HG03378 (cell line): ENCODE results near the gene ANK2.
A peak's percentile ranks its signal among the peaks of the same experiment; 100 is the strongest.

Source experiments
- ATAC-seq: cut with Tn5 transposase; IDR thresholded peaks from one replicate; pipeline ENCODE4 v1.9.1; 2021; ENCODE audit warnings: mild to moderate bottlenecking, moderate library complexity; ENCODE audit not compliant: unreplicated experiment

Gene ANK2

DNA sequence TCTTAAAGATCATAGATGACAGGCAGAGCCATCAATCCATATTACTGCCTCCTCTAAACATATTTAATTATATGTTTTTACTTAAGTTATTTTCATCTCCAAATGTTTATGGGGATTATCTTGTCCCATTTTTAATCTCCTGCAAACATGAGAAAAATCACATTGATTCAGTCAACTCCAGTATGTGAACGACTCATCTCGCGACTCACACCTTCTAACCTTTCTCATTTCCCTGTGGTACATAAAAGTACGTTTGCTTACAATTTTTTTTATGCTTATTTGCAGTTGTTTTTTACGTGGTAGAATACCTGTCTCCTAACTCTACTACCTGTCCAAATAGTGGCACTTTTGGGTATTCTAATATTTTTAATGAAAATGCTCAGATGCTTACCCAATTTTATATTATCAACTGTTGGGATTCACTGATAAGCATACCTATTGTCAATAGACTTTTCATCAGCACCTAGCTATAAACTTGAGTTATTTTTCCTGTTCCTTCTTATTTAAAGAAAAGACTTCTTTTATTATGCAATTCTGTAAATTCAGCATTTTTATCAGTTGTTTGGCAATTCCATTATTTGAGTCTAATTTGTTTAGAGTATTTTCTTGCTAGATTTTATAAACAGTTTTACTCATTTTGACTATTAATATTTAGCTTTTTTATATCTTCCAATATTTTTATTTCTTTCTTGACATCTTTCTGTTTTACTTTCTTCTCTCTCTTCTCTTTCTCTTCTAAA is 276.6 kb downstream of the ANK2 start:
- ATAC-seq, result no peak

DNA sequence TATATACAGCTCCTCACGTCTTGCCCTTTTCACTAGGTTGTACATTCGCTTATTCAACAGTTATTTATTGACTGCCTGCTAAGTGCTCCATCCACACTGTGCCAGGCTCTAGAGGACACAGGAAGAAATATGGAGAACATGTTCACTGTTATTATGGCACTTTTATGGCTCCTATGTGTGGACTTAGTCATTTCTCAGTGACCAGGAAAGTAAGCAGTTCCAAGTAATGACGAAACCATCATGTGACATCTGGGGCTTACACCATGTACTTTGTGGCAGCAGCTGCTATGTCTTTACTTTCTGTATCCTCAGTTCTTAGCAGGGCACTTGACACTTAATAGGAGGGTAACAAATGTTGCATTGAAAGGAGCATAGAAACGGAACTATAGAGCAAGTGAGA is 278.0 kb downstream of the ANK2 start:
- no peak for ATAC-seq

DNA sequence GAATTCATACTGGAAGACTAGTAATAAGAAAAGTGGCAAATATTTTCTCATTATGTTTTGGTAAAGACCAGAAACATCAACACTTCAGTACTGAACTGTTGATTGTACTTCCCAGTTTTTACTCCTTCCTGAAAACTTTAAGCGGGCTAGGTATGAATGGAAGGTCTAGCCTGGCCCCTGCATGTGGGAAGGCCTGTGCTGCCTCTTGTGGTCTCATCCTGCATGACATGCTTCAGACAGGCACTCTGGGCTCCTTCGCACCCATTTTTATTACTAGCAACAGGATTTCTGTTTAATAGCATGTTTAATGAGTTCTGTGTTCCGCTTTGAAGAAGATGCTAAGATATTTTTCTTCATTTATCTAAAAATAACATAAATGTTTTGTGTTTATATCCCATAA is 279.1 kb downstream of the ANK2 start:
- peak; percentile 57 for ATAC-seq

DNA sequence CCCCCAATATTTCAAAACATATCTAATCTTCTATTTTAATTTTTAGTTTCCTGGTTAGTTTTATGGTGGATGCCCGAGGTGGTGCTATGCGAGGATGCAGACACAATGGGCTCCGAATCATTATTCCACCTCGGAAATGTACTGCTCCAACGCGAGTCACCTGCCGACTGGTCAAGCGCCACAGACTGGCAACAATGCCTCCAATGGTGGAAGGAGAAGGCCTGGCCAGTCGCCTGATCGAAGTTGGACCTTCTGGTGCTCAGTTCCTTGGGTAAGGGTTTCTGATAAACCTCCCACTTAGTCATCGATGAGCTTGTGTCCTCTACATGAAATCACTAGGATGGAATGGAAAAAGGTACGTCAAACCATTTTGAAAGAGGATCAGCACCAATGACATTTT is 280.7 kb downstream of the ANK2 start:
- no peak for ATAC-seq

DNA sequence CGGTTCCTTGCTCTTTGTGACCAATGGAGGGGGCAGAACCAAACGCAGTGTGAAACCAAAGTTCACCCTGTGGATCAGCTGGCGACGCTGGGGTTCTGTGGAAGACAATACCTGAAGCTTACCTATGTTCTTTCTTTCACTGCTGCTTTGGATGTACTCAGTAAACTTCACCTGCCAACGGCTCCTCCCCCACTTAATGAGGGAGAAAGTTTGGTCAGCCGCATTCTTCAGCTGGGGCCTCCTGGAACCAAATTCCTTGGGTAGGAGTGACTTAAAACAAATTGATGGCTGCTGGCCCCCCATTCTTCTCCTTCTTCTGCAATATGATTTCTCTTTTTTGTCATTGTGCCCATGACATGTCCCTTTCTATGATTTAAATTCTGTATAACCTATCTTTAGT is 282.4 kb downstream of the ANK2 start:
- no peak for ATAC-seq

DNA sequence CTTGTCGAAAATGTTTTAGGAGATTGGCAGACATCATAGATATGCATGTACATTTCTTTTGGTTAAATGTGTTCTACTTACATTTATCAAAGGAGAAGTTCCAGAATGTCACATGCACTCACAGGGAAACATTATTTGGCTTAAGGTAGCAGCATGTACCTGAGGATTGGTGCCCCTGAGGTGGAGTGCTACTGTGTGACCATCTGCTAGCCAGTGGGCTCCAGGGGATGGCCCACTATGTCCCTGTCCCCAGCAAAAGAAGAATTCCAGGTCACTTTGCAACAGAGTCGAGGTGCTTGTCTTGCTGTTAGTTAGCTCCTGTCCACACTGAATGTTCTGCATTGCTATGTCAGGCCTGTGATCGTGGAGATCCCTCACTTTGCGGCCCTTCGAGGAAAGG is 283.2 kb downstream of the ANK2 start:
- ATAC-seq, result no peak

DNA sequence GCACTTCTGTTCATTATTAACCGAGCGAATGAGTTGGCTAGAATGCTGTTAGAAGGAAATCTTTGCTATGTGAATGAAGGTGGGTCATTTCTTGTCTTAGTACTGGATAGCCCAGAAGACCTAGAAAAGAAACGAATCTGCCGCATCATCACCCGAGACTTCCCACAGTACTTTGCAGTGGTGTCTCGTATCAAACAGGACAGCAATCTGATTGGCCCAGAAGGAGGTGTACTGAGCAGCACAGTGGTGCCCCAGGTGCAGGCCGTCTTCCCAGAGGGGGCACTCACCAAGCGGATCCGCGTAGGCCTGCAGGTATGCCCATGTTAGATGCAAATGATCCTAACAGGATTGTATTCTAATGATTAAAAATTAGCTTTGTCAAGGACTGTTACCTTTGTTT is 286.3 kb downstream of the ANK2 start:
- no peak for ATAC-seq

DNA sequence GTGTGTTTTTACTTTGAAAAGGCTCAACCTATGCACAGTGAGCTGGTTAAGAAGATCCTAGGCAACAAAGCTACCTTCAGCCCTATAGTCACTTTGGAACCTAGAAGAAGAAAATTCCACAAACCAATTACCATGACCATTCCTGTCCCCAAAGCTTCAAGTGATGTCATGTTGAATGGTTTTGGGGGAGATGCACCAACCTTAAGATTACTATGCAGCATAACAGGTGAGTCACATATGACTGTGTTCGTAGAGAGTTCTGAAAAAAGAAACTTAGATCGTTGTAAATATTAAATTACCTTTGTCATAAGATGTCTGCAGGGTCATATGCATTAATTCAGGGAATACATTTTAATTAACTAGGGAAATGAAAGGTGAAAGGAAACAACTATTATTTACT is 287.1 kb downstream of the ANK2 start:
- ATAC-seq, result no peak

DNA sequence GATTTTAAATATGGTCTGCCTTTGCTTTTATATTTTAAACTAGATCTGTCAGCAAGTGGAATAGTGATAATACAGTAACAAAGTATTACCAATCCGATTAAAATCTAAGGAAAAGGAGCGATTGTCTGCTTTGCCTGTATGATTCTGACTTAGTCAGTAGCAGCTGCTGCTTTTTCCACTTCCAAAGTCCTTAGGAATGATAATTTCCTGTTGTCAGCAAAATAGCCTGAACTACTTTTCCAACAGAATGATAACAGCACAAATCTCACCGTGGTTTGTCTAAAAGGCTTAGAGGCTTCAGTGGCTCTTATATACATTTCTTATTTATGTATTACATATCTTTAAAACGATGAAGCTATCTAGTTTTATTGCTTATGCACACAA is 290.0 kb downstream of the ANK2 start:
- no peak for ATAC-seq

DNA sequence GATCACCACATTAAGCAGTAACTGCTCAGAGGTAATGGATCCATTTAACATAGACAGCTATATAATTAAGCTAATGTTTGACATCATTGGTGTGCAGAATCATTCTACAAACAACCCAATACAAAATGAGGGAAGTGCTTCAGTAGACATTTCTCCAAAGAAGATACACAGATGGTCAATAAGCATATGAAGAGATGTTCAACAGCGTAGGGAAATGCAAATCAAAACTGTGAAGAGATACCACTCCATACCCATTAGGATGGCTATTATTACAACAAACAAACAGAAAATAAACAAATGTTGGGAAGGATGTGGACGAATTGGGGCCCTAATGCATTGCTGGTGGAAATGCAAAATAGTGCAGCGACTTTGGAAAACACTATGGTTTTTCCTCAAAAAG is 294.6 kb downstream of the ANK2 start:
- no peak for ATAC-seq

DNA sequence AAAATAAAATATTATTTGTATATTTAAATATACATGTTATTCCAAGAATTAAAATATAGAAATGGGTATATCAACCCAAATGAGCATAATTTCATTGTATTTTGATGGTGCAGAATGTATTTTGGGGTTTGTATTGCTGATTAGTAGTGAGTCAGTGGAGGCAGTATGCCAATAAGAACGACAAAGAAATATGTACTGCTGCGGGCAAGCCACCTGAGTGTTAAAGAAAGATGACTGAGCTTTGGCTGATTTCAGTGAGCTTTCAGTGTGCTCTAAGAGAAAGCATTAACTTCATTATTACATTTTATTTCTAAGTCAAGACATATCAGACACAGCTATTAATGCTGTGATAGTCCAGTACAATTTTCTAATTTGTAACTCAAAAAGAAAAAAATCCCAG is 297.8 kb downstream of the ANK2 start:
- no peak for ATAC-seq

DNA sequence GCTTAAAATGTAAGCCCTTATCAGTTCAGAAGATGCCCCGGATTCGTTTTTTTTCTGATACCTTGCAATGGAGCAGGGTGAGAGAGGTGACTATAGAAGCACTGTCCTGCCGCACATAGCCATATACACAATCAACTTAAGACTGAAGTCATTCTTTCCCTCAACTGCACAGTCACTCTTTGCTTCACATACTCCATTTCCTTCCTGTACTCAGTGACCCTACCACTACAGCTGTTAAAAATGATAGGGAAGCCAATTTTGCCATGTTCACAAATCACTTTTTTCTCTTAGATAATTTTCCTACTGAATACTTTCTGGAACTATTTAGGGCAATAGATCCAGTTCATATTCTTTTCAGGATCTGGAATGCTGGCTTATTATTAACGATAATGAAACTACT is 300.0 kb downstream of the ANK2 start:
- ATAC-seq, result peak; percentile 69

DNA sequence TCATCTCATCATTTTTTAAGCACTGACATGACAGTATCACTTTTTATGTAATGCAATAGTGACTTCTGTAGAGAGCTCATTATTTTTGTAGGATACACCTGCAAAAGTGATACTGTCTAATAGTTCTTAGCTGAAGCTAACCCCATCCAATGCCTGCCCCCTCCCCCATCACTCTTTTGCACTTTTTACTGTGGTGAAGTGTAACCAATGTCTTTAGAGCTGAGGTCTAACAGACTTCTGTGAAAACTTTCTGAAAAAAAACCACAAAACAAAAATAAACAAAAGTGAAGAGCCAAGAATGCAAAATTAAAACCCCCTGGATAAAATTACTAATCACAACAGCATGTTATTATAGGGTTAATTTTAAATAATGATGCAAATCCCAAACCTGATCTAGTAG is 301.1 kb downstream of the ANK2 start:
- ATAC-seq, result no peak

DNA sequence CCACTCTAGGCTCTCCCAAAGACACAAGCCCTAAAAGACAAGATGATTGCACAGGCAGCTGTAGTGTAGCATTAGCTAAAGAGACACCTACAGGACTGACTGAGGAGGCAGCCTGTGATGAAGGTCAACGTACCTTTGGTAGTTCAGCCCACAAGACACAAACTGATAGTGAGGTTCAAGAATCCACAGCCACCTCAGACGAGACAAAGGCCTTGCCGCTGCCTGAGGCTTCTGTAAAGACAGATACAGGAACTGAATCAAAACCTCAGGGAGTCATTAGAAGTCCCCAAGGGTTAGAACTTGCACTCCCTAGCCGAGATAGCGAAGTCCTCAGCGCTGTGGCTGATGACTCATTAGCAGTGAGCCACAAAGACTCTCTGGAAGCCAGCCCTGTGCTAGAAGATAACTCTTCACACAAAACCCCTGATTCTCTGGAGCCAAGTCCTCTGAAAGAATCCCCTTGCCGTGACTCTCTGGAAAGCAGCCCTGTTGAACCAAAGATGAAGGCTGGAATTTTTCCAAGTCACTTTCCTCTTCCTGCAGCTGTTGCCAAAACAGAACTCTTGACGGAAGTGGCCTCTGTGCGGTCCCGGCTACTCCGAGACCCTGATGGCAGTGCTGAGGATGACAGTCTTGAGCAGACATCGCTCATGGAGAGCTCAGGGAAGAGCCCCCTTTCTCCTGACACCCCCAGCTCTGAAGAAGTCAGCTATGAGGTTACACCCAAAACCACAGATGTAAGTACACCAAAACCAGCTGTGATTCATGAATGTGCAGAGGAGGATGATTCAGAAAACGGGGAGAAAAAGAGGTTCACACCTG is 306.3 kb downstream of the ANK2 start:
- ATAC-seq, result peak; percentile 100

DNA sequence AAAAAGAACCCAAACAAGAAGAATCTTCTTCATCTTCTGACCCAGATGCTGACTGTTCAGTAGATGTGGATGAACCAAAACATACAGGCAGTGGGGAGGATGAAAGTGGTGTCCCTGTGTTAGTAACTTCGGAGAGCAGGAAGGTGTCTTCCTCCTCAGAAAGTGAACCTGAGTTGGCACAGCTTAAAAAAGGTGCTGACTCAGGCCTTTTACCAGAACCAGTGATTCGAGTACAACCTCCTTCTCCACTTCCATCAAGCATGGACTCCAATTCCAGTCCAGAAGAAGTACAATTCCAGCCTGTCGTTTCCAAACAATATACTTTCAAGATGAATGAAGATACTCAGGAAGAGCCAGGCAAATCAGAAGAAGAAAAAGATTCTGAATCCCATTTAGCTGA is 307.0 kb downstream of the ANK2 start:
- ATAC-seq, result no peak

DNA sequence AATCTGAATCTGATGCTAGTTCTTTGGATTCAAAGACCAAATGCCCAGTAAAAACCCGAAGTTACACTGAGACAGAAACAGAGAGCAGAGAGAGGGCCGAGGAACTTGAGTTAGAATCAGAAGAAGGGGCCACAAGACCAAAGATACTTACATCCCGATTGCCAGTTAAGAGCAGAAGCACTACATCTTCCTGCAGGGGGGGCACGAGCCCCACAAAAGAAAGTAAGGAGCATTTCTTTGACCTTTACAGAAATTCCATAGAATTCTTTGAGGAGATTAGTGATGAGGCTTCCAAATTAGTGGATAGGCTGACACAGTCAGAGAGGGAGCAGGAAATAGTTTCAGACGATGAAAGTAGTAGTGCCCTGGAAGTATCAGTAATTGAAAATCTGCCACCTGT is 309.3 kb downstream of the ANK2 start:
- no peak for ATAC-seq

DNA sequence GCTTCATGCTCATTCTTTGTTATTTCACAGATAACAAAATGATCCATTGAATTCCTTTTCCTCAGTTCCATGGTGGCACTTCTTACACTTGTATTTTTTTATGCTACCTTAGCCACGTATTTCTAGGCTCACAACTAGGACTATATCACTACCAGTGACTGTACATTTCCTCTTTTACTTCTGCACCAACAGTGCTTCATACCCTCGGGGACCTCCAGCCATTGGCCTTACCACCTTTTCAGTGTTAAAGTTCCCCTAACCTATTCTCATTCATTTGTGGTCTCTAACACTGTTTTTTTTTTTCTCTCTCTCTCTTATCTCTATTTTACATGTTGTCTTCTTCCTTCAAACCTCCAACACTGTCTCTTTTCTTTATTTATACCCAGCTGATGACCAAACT is 315.9 kb downstream of the ANK2 start:
- ATAC-seq, result no peak

DNA sequence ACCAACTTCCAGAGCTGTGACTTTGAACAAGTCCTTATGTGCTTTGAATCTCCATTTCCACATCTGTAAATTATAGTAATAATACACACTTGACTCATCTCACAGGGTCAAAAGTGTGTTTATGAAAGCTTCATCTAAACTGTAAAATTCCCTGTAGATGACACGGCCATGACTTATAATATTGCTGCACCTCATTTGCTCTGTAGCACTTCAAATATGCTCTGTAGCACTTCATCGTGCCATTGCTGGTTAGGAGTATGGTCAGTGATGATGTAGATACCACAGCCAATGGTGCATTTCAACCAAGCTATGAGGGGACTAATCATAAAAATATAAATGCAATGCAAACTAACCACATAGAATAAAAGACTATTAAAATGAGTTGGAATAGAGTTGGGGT is 318.6 kb downstream of the ANK2 start:
- no peak for ATAC-seq

DNA sequence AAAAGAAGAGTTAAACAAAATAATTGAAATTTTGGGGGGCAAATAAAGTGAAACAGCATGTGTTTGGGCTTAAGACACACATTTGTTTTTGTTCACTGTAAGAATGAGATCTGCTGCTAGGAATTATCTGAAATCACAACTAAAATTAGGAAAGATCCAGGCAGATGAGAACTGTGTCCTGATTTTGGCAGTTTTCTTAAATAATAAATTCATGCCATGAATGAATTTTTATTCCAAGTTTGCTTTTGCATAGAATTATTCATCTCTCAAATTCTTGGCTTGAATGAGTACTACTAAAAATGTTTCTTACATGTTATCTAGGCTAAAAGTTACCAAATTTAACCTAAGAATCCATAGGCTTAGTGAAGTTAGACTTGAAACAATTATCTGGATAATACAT is 321.7 kb downstream of the ANK2 start:
- ATAC-seq, result no peak

DNA sequence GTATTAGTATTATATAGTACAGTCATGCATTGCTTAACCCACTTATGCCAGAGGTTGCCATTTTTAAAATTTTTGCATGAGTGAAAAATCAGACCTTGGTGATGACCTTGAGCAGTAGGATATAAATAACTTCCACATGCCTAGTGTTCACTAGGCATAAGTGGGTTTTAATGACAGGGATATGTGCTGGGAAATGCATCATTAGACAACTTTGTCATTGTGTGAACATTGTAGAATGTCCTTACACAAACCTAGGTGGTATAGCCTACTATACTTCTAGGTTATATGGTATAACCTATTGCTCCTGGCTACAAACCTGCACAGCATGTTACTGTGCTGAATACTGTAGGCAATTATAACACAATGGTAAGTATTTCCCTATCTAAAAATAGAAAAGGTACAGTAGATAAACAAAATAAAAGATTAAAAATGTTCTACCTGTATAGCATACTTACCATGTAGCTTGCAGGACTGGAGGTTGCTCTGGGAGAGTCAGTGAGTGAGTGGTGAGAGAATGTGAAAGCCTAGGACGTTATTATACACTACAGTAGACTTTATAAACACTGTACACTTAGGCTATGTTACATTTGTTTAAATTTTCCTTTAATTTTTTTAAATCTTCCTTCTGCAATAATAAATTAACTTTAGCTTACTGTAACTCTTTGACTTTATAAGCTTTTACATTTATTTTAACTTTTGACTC is 326.7 kb downstream of the ANK2 start:
- ATAC-seq, result no peak

DNA sequence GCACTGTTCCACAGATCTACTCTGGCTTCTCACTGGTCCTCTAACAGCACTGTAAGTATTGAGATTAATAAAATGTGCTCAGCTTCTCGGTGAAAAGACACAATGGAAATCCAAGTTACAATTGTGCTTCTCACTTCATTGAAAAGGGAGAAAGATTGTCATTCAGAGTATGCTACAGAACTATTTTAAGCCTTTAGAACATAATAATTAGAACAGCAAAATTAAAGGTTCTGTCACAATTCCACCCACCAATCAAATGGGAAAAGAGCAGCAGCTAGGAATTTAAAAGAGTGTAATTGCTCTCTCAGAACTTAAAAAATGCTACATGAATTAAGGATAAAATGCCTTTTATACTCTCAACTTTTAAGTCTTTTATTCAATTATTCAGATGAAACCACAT is 329.4 kb downstream of the ANK2 start:
- no peak for ATAC-seq

DNA sequence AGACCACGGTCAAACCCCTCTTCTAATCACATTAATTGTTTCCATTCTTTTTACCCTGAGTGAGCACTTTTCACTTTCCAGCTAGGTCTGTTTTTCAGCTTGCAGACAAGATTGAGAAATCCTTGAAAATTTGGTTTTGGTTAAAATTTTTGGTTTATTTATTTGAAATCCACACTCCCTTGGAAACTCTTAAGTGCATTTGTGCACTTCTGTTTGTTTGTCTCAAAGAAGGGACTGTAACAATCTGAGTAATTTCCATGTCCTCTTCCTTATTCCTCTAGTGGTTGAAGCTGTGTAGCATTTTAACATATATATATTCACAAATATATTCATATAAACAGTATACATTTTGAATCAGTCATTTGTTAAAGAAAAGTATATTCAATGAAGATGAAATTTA is 333.3 kb downstream of the ANK2 start:
- ATAC-seq, result no peak
